ENCODE measurements around the gene FSTL5.

FSTL5 gene

DNA sequence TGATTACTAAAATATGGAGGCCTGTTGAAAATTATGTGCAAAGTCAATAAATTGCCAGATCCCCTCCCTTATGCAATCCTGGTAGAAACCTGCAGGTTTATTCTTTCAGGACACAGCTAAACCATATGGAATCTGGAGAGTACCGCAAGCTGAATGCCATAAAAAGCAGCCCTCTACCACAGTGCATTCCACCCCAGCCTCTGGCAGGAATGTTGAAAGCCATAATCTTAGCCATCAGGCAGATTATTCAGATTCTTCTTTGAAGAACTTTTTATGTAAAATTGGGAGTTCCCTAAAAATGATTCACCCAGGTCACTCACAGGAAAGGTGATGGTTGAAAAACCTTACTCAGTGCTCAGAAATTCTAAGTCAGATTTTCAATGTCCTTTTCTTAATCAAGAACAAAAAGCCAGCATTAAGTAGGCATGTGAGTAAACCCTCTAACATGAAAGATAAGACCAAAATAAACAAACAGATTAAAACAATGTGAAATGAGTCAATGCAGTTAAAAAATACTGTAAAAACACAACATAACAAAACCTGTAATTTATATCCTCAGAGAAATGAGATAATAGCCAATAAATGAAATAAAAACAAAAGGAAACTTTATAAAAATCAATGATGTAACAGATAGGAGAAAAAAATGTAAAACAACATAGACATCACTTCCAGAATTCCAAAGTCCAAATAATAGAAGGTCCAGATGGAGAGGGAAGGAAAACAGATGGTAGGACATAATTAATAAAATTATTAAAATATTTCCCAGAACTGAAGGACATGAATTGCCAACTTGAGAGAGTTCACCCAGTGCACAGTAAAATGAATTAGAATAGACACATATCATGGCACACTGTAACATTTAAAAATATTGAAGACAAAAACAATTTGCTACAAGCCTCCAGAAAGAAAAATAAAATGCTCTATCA lies 226.9 kb downstream of the FSTL5 start:
- peak; percentile 49 for DNase-seq (ENCODE audit: low spot score)

DNA sequence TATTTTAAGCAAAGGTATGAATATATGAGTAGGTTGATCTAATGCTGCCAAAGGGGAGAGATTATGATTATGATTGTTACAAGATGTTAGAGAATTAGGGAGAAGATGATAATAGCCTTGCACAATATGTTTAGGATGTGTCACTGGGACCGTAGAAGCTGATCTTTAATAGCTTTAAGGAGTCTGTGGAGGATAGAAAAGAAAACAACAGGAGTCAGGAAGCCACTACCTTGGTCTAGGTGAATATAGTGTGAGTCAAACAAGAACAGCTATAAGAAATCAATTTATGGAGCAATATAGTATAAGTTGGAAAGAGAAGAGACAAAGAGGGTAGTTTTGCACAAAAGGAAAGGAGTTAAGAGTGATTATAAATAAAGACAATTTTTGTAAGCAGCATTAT lies 232.7 kb downstream of the FSTL5 start:
- DNase-seq (ENCODE audit: low spot score) = no peak

DNA sequence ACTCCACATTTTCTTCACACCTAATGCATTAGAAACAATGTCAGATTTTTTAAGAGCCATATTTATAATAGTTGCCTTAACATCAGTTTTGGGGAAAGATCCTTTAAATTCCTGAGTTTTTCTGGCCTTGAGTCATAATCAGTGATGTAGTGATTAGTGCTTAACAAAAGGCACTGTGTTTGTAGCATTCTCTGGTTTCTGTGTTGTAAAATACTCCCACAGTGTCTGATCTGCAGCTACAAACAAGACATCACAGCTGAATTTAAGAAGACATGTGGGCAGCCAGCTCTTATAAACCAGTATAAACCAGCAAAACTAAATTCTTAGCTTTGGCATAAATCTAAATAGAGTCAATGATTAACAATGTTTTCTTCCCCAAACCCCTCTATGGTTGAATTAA lies 233.8 kb downstream of the FSTL5 start:
- no peak for DNase-seq (ENCODE audit: low spot score)

DNA sequence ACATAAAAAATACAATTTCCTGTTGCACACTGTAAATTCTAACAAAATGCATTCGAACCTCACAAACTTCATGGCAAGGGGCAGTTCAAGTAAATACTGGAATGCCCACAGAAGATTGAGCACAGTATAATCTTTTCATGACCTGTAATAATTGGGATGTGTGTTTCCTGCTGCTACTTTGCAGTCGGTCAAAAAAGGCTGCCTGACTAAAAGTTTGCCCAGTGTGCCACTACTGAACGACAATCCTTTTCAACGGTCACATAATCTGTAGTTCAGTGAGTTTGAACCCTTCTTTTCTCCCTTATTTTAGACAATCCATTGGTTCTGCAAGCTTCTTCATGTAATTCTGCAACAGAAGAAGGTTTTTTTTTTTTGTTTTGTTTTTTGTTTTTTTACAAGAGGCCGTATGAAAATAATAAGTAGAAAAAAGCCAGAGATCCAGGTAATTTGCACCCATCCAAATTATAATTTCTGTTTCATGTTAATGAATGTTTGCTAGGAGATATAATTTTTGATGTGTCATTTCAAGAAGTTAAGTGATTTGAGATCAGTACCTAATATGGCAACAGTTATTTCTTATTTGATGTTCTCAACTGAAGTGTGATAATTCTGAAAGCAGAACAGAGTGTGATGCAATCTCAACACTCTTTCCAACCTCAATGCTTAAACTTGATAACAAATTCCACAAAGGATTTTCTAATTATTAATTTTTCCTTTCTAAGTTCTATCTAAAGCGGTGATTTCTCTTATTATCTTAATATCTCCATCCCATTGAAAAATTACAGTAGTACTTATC lies 237.6 kb downstream of the FSTL5 start:
- DNase-seq (ENCODE audit: low spot score) = no peak

DNA sequence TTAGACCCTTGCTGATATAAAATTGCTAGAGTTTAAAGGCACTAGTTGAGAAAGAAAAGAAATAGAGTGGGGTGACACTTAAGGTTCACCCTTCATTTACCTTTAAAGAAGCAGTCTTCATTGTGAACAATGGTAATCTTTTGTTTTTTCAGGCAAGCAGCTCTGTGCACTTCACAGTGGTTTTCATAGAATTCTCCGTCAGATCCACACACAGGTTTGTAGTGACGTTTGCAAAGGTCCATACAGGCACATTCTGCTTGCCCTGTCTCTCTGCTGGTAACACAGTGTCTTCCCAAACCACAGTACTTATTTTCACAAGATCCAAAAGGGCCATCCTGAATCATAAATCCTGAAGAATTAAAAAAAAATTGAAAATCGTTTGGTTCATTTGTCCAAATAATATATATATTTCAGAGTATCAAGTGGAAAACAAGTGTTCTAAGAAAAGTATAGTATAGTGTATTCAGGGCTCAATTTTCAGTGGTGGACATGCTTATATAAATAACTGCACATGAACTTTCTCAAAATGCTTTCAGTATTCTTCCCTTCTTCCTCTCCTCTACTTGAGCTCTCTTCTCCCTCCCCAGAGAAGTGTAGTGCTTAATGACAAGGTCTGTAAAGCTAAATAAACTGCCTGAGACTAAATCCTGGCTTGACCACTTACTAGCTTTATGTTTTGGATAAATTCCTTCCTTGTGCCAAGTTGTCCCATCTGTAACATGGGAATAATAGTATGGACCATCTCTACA lies 243.3 kb downstream of the FSTL5 start:
- DNase-seq (ENCODE audit: low spot score) = no peak

DNA sequence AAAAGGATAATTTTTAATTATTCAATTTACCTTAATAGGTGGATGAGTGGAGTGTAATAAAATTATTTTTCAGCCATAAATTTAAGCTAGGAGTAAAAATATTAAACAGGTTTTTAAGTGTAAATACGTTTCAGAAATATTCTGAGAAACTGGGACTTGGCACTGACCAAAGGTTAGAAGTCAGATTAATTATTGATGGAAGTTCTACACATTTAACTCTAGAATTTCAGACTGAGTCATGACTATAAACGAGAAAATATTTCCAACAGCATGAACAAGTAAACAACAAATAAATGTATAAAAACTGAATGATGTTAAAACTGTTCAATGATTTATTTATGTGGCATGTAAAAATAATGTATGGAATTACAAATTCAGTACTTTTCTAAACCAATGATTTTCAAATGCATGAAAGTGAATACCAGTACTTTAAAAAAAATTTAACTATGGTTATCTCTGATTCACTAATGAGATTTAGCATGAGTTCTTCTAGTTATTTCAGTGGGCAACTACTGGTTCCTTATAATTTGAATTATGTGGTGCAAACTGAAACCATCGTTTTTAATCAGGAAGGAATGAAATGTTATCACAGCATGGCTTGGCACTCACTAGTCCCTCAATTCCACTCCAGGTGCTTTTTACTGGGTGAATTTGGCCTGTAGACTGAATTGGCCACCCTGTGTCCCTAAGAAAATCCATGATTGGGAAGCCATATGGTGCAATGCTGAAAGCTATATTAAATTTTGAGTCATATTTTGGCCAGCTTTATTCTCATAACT lies 244.2 kb downstream of the FSTL5 start:
- DNase-seq (ENCODE audit: low spot score) = no peak

DNA sequence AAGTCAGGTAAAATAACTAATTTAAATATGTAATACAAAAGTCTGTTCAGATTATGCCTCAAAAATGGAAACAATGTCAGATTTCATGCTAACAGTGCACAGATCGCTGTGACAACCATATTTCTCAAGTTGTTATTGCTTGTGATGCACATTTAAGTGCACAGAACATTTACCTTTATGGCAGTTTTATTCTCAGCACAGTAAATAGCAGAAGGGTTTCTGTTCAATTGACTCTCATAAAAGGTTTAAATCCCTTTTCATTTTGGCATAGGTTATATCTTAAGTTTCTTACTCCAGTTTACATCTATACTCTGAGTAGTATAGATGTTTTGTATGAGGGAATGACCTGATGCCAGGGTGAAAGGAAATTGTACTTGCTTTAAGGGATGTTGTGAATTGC lies 247.8 kb downstream of the FSTL5 start:
- DNase-seq (ENCODE audit: low spot score) = no peak

DNA sequence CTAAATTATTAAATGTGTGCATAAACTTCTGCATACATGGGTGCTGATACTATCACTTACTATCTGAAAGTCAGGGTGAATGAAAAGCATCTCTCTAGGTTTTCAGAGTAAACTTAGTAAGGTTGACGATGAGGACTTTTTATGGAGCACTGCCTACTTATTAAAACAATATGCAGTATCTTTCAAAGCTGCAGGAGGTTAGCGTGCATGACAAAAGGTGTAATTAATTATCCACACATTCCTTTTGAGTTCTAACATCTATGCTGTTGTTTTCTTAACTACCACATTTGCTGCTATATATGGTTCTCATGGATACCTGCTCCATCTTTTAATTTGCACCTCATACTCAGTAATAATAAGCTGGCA lies 256.2 kb downstream of the FSTL5 start:
- DNase-seq (ENCODE audit: low spot score) = no peak

DNA sequence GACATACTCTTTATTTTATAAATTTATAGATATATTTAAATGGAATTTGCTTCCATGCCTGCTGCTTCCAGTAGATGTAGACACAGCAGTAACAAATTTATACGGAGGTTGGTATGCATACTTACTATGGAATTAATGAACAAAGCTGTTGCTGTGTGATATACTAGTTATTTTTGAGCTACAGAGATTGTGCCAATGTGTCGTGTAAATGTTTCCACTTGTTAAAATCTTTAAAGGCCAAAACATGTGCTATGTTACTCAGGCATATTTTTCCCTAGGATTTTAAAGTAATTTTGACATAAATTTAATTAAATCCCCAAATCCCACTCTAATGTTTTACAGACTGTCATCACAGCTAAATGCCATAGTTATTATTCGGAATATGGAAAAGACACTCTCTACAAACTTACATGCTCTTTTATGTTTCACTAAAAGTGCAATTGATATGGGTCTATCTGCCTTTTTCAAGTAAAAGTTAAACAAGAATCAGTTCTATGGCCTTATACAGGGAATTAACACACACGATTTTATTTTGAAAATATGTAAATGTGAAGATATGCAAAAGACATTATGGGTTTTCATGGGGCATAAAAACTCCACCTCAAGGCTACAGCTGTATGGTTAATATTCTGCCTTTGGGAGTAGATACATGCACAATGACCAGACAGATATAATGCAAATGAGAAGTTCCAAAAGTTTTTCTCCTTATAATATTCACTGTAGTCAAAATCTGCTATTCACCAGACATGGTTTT lies 256.8 kb downstream of the FSTL5 start:
- DNase-seq (ENCODE audit: low spot score) = no peak

DNA sequence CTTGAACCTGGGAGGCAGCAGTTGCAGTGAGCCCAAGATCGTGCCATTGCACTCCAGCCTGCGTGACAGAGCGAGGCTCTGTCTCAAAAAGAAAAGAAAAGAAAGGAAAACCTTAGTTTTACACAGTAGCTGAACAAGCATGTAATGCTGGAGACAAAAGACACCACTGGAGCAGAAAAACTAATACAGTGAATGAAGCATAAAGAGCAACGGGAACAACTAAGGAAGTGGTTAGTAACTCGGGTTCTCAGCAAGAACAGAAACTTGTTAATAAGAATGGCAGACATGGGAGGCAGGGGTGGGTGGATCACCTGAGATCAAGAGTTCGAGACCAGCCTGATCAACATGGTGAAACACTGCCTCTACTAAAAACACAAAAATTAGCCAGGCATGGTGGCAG lies 263.7 kb downstream of the FSTL5 start:
- no peak for DNase-seq (ENCODE audit: low spot score)

DNA sequence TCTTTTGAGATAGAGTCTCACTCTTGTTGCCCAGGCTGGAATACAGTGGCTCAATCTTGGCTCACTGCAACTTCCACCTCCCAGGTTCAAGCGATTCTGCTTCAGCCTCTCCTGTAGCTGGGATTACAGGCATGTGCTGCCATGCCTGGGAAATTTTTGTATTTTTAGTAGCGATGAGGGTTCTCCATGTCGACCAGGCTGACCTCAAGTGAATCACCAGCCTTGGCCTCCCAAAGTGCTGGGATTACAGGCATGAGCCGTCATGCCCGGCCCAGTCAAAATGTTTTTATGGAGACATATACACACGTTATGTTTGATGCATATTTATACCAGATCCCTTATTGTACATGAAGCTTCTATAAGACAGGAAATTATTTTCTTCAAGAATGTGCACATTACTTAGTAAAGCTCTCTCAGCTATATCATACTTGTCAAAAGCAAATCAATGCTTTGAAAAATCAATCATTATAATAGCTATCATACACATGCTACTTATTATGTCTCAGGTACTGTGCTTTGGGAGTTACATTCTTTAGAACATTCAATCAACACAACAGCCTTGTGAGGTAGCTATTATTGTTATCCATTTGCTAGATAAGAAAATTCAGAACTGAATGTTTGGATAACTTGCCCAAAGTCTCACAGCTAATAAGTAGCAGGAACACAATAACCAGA lies 269.2 kb downstream of the FSTL5 start:
- no peak for DNase-seq (ENCODE audit: low spot score)

DNA sequence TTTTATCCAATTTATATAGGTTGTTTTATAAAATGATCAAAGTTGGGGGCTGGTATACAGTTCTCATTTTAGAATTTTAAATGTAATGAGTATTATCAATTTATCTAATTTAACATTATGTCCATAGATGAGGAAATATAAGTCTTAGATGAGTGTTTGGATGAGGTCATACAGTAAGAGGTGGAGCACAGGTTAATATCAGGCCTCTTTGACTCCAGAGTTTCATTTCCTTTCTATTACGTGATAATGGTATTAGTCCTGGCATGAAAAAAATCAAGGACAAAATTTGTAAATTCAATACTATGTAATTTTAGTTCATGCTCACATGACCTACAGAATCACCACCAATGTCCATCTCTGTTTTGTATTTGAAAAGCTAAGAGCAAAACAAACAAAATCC lies 269.8 kb downstream of the FSTL5 start:
- no peak for DNase-seq (ENCODE audit: low spot score)

DNA sequence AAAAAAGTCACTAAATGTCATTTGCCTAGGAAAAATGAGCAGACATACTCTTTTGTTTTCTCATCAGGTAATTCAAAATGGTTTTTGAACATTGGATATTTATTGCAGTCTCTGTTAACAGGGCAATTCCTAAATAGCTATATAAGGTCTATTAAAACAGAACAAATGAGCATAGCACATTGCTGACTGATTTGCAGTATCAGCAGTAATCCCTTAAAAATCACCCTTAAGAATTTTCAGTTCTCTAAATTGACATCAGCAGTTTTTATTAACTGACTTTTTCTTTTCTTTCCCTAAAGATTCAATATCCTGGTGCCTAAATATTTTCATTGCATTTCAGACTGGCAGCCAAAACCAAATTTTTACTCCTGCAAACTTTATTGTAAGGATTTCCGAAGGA lies 270.2 kb downstream of the FSTL5 start:
- DNase-seq (ENCODE audit: low spot score) = no peak

DNA sequence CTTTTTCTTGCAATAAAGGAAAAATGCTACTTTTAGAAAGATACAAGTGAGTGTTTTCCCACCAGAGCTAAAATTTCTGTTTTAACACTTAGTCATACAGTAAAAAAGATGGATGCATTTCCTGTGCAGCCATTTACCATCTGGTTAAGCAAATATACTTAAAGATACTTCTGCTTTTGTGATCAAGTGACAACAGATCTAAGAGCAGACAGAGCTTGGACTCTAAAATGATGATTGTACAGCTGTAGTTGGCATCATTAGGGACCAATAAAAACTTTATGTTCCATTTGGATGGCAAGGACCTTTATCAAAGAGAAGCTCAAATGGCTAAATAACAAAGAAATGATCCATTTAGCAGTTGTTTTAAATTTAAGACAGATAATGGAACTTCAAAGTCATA lies 270.8 kb downstream of the FSTL5 start:
- DNase-seq (ENCODE audit: low spot score) = no peak

DNA sequence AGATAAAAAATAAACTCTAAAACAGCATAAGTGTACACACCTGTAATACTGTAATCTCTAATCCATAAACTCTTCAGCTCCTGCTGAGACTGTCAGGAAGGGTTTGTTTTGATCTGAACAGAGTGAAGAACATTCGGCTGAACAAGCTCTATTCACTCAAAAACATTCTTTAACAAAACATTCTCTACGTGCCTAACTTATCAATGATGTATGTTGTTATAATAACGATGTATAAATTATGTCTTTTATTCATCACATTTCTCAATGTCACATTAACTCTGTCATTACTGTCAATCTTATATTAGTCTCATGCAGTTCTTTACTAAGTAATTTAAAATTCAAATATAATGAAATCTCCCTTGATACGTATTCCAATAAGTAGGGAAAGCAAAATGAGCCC lies 280.6 kb downstream of the FSTL5 start:
- no peak for DNase-seq (ENCODE audit: low spot score)

DNA sequence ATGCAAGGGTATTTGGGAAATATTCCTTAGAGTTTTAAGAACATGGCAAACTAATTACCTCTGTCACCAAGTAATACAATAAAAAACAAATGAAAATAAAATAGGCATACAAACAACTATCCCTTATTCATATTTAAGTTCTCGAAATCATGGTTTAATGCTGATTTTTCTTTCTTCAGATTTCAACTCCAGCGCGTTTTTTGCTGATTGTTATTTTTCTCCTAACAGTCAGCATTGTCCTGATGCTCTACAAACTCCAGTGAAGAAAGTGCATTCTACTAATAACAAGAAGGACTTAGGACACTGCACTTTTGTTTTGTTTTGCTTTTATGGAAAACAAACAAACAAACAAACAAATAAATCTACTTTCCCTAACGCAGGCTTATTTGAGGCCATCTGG lies 282.4 kb downstream of the FSTL5 start:
- no peak for DNase-seq (ENCODE audit: low spot score)

DNA sequence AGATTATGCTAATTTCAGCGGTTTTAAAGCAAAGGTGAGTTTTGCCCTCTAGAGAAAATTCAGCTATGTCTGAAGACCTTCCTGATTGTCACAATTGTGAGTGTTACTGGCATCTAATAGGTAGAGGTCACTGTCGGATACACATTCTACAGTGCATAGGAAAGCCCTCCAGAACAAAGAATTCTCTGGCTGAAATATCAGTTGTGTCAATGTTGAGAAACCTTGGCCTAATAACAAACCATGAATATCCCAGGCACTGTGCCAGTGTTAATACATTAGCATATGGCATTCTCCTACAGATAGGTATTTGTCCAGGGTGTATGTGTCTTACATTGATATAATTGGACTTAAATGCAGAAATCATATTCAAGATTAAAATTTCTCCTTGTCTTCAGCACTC lies 294.3 kb downstream of the FSTL5 start:
- DNase-seq (ENCODE audit: low spot score) = no peak

DNA sequence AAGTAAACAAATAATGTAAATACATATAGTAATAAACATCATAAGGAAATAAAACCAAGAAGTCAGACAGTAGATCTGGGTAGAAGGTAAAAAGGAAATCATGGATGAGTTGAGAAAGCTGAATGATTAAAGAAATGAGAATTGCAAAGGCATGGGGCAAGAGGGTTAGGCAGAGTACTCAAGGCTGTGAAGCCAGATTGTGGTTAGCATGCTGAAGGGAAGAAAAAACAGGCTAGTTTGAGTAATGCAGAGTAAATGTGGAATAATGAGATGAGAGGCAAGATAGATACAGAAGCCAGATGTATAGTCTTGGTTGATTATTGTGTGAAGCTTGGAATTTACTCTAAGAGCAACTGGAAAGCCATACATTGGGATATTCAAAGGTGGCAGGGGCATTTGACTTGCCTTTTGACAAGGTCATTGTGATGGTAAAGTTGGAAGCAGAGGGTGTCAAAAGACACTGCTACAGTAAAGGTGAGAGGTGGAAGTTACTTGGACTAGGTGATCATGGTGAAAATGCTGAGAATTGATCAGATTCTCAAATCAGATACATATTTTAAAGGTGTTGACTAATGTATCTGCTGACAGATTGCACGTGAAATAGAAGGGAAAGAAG lies 307.0 kb downstream of the FSTL5 start:
- DNase-seq (ENCODE audit: low spot score) = no peak

DNA sequence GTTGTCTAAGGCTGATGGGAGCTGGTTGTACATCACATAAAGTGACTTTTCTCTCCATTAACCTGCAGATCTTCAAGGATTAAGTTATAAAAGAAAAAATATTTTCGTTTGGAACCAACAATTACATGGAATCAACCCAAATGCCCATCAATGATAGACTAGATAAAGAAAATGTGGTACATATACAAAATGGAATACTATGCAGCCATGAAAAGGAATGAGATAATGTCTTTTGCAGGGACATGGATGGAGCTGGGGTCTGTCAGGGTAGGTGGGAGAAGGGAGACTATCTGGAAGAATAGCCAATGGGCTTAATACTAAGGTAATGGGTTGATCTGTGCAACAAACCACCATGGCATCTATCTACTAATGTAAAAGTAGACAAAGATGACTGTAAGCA lies 313.2 kb downstream of the FSTL5 start:
- no peak for DNase-seq (ENCODE audit: low spot score)

DNA sequence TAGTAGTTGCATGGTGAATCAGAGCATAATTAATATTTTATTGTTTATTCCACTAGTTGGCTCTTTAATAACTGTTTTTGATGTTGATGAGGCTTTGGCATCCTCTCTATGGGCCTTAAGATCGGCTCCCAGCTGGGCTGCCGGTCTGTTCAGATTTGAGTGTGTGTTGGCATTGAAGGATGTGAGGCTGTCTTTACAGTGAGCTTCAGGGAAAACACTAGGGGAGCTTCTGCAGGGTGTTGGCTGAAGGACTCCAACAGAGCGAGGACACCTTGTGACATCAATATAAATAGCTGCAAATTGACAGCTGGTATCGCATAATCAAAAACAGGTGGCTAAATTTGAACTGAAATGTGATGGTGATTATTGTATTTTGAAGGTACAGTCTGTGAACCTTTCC lies 322.0 kb downstream of the FSTL5 start:
- DNase-seq (ENCODE audit: low spot score) = no peak
